OCI-LY7 (cell line): ENCODE results near the gene ELOVL7.

Experiments
- CTCF ChIP-seq: fragments of 200-600 bp; sonication (generic); conservative IDR thresholded peaks from 2 replicates; pipeline ENCODE4 v1.5.1; 2014; ENCODE audit warnings: mild to moderate bottlenecking, antibody characterized with exemption, low read length, moderate library complexity, mixed read lengths
- EZH2phosphoT487 ChIP-seq: fragments of 200-600 bp; sonication (generic); IDR thresholded peaks from 2 replicates; pipeline ENCODE4 v1.6.1; 2018; ENCODE audit warnings: low read depth, borderline replicate concordance, mild to moderate bottlenecking, mixed run types, antibody characterized with exemption, low read length, moderate library complexity, mixed read lengths

- TF ChIP-seq CTCF (no peak), EZH2phosphoT487 (no peak)
These were observed 131.1 kb downstream of the ELOVL7 start for GRCh38 chr5:60712950-60713349.
